Body of pancreas (tissue), 4 donors: ENCODE data around the gene CAMK2A. TPM values are rescaled to one million over a fixed set of nuclear protein-coding genes. Genes with fewer than 3 reads are reported as not detected.

Experiments used
- ATAC-seq: fragments of 150-250 bp; one replicate; pipeline ENCODE4 v1.9.1; 2016
- DNase-seq, 4 donors: peaks; one replicate each; pipeline ENCODE4 v3.0.0-alpha.2; 2019
- H3K27ac ChIP-seq, 4 donors: fragments of 200-600 bp; sonication (generic); 1 replicate in 3 of 4; 2 replicates in 1 of 4; pipeline versions ENCODE4 v1.5.1 to v1.6.1; 2016 to 2019; ENCODE audit warnings: mild to moderate bottlenecking in 1 of 4, mixed read lengths in 1 of 4, moderate library complexity in 1 of 4
- H3K27me3 ChIP-seq, 2 donors: fragments of 200-600 bp; sonication (generic); one replicate each; pipeline ENCODE4 v1.6.0; 2016; ENCODE audit warnings: mild to moderate bottlenecking in 1 of 2
- H3K36me3 ChIP-seq, 2 donors: fragments of 200-600 bp; sonication (generic); replicated peaks in 1 of 2; 2 replicates each; pipeline ENCODE4 v1.5.1; 2016; ENCODE audit warnings: low read depth in 2 of 2; ENCODE audit not compliant: insufficient read depth in 1 of 2
- H3K4me1 ChIP-seq: fragments of 200-600 bp; sonication (generic); one replicate; pipeline ENCODE4 v1.6.0; 2016
- H3K4me3 ChIP-seq, 2 donors: fragments of 200-600 bp; sonication (generic); 1 replicate in 1 of 2; 2 replicates in 1 of 2; pipeline ENCODE4 v1.5.1; 2016 to 2019
- H3K9me3 ChIP-seq, 3 donors: fragments of 200-600 bp; sonication (generic); 1 replicate in 2 of 3; 2 replicates in 1 of 3; pipeline ENCODE4 v1.5.1; 2016
- CTCF ChIP-seq, 7 experiments: fragments of 450-650 bp in 4 of 7; fragments of 200-600 bp in 3 of 7; sonication (generic) in 3 of 7; IDR thresholded peaks; one replicate each; pipeline ENCODE4 v1.5.1; 2016 to 2019; ENCODE audit warnings: antibody characterized with exemption in 7 of 7
- POLR2A ChIP-seq, 3 donors: fragments of 450-650 bp; IDR thresholded peaks; one replicate each; pipeline ENCODE4 v1.6.1; 2016; ENCODE audit warnings: antibody characterized with exemption in 3 of 3, mild to moderate bottlenecking in 2 of 3
- WGBS, 2 donors: methylation state at CpG; one replicate each; pipeline ENCODE4 v1.1.5; 2017; 5-methylcytosine and 5-hydroxymethylcytosine counted together
- intact Hi-C: fragments of 100-400 bp; cut with DNase I; formaldehyde crosslinking; loops from one replicate; pipeline ENCODE4 v1.15.1; 2023
- total RNA-seq, 2 donors: library from RNA; depleted of rRNA; stranded (reverse); fragments of >200 nt; gene quantifications; one replicate each; pipeline ENCODE4 v1.1.0, GENCODE V29; 2016

Gene CAMK2A
- total RNA-seq, 2 donors from 2014 or later = 0.26 TPM; not detected in 1

GRCh38 chr5:150277043-150277442 is 12.5 kb downstream of the CAMK2A start:
- intact Hi-C loops = no loop called here
- H3K9me3 ChIP-seq = no peaks in the 10 kb centered on the region

GRCh38 chr5:150274811-150275210 is 14.8 kb downstream of the CAMK2A start:
- no peak overlapping the region for H3K27ac ChIP-seq
- no peak overlapping the region for H3K4me3 ChIP-seq
- no peaks in the 10 kb centered on the region for H3K27me3 ChIP-seq
- no peaks in the 10 kb centered on the region for H3K36me3 ChIP-seq
- 78 to 80% methylated on average over 4 of the region's 4 CpGs for WGBS, 2 donors
- ATAC-seq (no peak), DNase-seq (no peak)
- H3K9me3 ChIP-seq = no peaks in the 10 kb centered on the region
- intact Hi-C loops = no loop called here
- peaks cover 14% of the 10 kb centered on the region for H3K4me1 ChIP-seq
- TF ChIP-seq CTCF (IDR thresholded peaks at IDR 0.05) (no peak), POLR2A (IDR thresholded peaks at IDR 0.05) (no peak)

More at GRCh38 chr5:150277043-150277442, 12.5 kb downstream of the CAMK2A start:
- Histone ChIP-seq H3K4me3 (no peak overlapping the region), H3K27ac (no peak overlapping the region), H3K36me3 (no peaks in the 10 kb centered on the region), H3K27me3 (no peaks in the 10 kb centered on the region), H3K4me1 (no peaks in the 10 kb centered on the region)
- TF ChIP-seq CTCF (IDR thresholded peaks at IDR 0.05) = no peak
- no peak for TF ChIP-seq POLR2A (IDR thresholded peaks at IDR 0.05)
- 81% methylated on average over 4 of the region's 4 CpGs; no CpG with 5 or more reads in 1 of the 2 donors for WGBS, 2 donors
- ATAC-seq = no peak
- no peak for DNase-seq

- no peaks in the 10 kb centered on the region for H3K9me3 ChIP-seq
- no peaks in the 10 kb centered on the region for H3K36me3 ChIP-seq
- H3K27me3 ChIP-seq = no peaks in the 10 kb centered on the region
- no peak overlapping the region for H3K4me3 ChIP-seq
- DNase-seq (peak in 2 of 4 donors; percentile 31 to 39), ATAC-seq (no peak)
- no peak overlapping the region for H3K27ac ChIP-seq
- intact Hi-C loops = no loop called here
- TF ChIP-seq POLR2A (IDR thresholded peaks at IDR 0.05) = no peak
- TF ChIP-seq CTCF (IDR thresholded peaks at IDR 0.05) = peak in 4 of 7 experiments; percentile 26 to 49 (median 46)
- WGBS, 2 donors = 76 to 79% methylated on average over 5 of the region's 5 CpGs
- H3K4me1 ChIP-seq = peaks cover 37% of the 10 kb centered on the region
Observed at GRCh38 chr5:150272531-150272930, 17.0 kb downstream of the CAMK2A start.

- 85 to 93% methylated on average over 5 of the region's 5 CpGs for WGBS, 2 donors
- DNase-seq (no peak), ATAC-seq (no peak)
- no peak overlapping the region for H3K27ac ChIP-seq
- no peaks in the 10 kb centered on the region for H3K9me3 ChIP-seq
- peaks cover 43% of the 10 kb centered on the region for H3K4me1 ChIP-seq
- intact Hi-C loops = no loop called here
- TF ChIP-seq POLR2A (IDR thresholded peaks at IDR 0.05) (no peak), CTCF (IDR thresholded peaks at IDR 0.05) (no peak)
- no peaks in the 10 kb centered on the region for H3K36me3 ChIP-seq
- no peaks in the 10 kb centered on the region for H3K27me3 ChIP-seq
- H3K4me3 ChIP-seq = no peak overlapping the region
Observed at GRCh38 chr5:150271923-150272322, 17.6 kb downstream of the CAMK2A start.

GRCh38 chr5:150271296-150271692 is 18.3 kb downstream of the CAMK2A start:
- intact Hi-C loops = no loop called here
- peaks cover 49% of the 10 kb centered on the region for H3K4me1 ChIP-seq
- TF ChIP-seq POLR2A (IDR thresholded peaks at IDR 0.05) = no peak
- TF ChIP-seq CTCF (IDR thresholded peaks at IDR 0.05) = no peak
- DNase-seq (no peak), ATAC-seq (no peak)
- H3K9me3 ChIP-seq = no peaks in the 10 kb centered on the region
- no peaks in the 10 kb centered on the region for H3K27me3 ChIP-seq
- 83 to 90% methylated on average over 8 of the region's 8 CpGs for WGBS, 2 donors
- H3K36me3 ChIP-seq = no peaks in the 10 kb centered on the region
- no peak overlapping the region for H3K27ac ChIP-seq
- H3K4me3 ChIP-seq = no peak overlapping the region
